Inflammatory macrophage treated with lipopolysaccharide for 1 hour (primary cell): ENCODE data around the gene BCAS3.
"Not testable (repeated sequence)": the region's sequence is repeated elsewhere in the genome, so short reads cannot be mapped to it uniquely, and the experiment has no call there.

Source experiments
- DNase-seq, 2 donors: peaks; one replicate each; pipeline ENCODE4 v3.0.0-alpha.2; 2020 to 2022

Gene BCAS3

DNA sequence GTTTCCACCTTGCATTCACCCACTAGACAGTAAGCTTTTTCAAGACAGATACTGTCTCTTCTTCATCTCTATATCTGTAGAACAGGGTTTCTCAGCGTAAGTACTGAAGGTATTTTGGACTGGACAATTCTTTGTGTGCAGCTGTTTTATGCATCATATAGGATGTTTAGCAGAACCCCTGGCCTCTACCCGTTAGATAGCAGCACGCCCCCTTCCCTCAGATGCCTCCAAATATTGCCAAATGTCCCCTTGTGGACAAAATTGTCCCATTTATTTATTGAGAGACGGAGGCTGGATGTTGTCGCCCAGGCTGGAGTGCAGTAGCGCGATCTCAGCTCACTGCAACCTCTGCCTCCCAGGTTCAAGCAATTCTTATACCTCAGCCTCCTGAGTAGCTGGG is 458.6 kb downstream of the BCAS3 start:
- no peak for DNase-seq

DNA sequence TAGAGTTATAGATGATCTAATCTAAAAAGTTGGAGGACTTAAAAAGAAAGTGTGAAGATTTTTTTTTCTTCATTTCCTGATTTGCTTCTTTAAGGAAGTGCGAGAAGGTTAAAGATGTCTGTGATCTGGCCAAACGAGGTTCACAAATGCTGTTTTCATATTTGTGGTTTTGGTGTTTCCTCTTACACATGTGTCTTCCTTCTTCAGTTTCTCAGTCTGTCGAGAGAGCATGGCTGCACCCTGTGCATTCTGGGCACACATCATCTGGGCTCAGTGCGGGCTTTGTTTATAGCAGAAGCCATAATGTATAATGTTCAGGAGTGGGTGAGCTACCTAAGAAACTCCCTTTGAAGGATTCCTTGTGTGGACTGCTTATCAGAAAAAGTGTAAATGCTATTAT is 461.6 kb downstream of the BCAS3 start:
- DNase-seq: peak; percentile 67 to 77

DNA sequence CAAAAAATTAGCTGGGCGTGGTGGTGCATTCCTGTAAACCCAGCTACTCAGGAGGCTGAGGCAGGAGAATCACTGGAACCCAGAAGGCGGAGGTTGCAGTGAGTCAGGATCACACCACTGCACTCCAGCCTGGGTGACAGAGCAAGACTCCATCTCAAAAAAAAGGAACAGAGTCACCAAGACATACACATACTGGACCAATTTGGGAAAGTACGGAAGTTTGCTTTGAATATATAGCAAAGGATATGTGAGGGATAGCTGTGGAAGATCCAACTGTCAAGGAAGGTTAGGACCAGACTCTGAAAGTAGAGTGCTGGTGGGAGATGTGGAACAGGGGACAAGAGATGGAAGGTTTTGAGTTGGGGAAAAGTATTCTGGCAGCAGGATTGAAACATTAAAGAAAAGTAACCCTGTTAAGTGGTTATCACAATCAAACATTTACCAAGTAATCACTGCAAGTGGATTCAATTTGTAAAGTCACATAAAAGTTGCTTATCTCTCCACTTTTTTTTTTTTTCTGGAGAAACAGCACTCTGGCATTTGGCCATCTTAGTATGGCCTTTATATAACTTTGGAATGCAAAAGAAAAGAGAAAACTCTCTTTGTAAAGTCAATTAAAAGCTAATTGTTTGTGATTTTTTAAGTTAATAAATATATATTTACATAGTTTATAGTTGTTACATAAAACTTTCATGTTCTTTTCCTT is 462.6 kb downstream of the BCAS3 start:
- DNase-seq: peak; percentile 74 to 75

DNA sequence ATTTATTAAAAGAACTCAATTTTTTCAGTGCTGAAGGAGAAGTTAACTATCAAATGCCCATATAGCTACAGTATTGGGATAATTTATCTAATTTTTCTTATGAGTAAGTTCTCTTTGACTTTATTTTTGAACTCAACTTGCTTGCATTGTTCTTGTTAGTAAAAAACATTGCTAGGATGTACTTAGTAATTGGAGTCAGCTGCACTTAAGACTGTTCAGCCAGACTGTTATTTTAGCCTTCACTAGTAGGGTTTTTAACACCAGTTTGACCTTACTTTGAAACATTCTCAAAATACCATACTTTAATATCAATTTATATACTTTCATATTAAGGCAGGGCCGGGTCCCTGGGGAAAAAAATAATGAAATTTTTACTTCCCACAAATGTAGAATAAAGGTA is 465.4 kb downstream of the BCAS3 start:
- no peak for DNase-seq

DNA sequence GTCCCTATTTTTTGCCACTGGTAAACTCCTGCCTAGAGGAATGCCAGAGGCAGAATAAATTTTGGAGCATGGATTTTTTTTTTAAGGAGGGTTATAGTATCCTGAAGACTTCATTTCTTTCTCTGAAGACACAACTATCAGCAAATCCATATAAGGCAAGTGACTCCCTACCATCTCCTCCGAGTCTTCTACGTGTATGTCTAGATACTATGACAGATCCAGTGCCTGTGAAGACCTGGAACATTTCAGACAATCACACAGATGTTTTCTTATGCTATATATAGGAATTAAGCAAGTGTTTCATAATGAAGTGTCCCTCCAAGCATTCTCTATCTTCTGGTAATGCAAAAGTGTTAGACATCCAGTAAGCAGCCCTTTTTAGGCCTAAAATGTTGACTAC is 466.5 kb downstream of the BCAS3 start:
- DNase-seq: no peak

DNA sequence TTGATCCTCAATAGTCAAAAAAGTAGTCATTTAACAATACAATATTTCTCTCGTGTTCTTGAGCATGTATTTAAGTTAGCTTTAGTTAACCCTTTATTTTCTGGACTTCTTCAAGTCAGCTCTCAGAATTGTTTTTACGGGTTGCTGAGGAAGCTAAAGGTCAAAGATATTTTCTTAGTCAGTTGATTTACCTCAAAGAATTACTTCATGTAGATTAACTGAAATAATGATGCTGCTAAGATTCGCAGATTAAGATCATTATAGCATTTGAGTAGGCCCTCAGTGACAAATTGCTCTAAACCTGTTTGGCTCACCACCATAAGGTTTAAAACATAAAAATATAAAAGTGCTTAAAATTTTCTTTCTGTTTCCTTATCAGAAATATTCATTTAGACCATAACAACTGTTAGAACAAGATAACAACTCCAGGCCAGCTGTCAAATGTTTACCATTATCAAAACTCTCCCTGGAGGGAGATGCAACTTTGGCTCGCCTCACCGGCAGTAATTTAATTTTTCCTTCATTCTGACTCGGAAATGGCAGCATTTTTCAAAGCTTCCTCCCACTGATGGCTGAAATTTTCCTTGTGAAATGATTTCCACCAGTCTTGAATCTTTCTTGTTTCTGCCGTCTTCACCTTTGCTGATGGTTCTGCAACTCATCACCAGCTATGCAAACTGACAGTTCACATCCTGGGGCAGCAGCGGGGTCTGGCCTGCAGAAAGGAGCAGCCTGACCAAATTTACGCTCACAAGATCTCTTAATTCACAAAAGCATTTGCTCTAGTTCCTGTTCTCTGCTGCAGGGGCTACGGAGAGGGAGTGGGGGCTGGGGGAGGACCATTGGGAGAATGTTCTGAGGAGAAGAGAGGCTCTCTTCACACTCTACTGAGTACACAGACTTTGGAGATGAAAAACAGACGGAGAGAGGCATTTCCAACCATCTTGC is 467.2 kb downstream of the BCAS3 start:
- DNase-seq: no peak

DNA sequence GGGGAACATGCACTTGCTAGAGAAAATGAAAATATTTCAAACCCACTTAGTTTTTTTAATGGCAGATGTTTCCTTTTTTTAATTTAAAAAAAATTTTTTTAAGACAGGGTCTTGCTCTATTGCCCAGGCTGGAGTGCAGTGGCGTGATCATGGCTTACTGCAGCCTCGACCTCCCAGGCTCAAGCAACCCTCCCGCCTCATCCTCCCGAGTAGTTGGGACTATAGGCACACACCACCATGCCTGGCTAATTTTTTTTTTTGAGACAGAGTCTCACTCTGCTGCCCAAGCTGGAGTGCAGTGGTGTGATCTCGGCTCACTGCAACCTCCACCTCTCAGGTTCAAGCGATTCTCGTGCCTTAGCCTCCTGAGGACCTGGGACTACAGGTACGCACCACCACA is 469.2 kb downstream of the BCAS3 start:
- DNase-seq: not testable (repeated sequence)

DNA sequence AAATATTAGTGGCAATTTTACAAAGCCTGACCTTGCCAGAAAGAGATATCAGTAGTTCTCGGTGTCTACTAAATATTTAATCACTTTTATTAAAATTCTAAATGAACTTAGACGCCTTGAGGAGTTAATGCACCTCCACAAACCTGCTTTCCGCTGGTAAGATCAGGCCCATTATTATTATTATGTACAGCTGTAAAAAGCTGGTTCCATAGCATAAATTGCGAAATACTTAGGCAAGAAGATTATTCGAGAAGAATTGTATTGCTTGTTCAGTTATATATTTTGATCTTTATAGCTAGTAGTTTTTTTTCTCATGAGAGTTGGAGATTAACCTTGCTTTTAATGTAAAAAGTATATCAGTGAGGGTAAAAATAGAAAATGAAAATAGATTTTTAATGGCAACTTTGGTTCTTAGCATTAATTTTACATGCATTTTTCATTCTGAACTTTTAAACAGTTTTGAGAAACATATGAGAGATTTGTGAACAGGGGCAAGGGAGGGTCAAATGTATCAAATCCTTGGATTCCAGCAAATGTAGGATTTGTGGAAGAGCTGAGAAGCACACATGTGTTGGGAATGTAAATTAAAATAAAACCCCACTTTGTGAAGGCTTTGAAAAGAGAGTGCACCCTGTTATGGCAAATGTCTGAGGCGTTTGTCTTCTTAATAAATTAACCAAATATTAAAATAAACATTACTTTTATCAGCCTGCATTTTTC is 471.6 kb downstream of the BCAS3 start:
- DNase-seq: no peak

DNA sequence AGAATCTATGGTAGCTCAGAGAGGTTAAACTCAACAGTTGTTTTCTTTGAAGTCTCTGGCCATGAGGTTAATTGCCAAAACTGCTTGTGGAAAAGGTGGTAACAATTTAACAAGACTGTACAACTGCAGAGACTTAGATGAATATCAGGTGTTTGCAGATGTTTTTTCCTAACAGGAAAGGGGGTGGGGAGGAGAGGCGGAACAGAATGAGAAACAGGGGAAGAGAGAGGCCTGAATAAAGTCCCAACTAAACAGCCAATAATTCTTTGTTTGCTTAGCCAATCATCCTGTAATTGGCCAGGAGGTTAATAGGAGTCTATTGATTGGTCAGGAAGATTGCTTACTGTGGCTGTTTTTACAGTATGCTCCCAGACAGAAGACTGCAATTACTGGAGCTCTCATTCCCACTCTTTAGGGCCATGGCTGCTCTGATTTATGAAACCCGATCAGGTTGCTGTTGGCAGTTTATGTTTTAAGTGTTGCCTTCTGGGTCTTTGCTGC is 472.3 kb downstream of the BCAS3 start:
- DNase-seq: no peak

DNA sequence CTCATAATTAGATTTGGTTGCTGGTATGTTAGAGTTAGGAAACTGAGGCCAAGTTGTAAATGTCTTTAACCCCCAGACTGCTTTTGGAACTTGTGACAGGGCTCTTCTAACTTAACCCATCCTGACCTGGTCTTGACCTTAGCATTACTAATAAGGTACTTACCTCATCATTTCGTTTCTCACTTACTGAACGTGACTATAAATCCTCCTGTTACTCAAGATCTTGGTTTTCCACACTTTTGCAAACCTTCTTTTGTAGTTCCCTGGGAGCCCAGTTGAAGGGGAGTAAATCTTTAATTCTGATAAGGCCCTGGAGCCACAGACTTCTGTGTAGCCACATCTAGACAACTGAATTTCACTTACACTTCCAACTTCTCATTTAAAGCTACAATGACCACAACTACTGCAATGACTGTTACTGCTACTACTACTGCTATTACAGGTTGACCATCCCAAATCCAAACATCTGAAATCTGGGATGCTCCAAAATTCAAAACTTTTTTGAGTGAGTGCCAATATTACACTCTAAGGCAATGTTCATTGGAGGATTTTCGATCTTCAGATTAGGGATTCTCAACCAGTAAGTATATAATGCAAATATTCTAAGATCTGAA is 473.1 kb downstream of the BCAS3 start:
- DNase-seq: peak; percentile 57 to 69

DNA sequence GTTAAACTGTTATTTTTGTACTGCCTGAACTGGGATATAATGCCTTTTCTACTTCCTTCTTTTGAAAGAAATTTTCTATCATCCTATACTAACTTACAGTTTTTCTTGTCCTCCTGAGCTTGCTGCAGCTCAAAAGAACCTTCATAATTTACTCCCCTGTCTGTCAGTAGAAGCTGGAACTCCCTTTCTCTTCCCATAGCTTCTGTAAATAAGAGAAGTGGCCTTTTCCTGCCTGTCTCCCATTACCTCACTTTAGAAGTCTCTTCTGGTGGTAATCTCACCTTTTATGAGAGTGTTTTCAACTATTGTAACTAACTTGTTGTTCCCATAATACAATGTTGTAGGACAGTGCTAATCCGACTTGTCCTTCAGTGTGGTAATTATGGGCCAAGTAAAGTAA is 475.2 kb downstream of the BCAS3 start:
- no peak for DNase-seq

DNA sequence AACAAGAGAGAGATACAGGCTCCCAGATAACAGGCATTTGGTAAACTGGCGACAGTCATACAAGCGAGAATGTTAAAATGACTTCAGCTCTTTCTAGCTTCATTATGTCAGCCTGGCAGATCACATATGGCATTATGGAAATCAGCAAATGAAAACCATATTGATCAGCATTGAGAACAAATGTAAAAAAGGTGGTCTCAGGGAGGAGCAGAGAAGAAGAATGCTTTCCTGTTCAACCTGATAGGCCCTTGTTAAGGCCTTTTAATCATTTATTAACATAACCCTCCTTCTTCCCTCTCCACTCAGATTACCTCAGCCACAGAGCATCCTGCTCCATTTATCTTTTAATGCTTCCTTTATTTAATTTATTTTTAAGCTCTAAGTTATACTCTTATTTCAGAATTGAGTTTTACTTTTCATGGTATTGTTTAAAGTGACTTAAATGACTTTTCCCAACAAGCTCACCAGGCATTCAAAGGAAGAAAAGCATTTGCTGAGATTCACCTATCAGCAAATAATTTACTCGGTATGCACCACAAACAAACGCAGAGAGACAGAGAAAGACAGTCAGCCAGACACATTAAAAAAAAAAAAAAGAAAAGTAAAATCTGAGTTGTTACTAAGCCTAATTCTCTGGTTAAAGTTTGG is 478.1 kb downstream of the BCAS3 start:
- DNase-seq: no peak

DNA sequence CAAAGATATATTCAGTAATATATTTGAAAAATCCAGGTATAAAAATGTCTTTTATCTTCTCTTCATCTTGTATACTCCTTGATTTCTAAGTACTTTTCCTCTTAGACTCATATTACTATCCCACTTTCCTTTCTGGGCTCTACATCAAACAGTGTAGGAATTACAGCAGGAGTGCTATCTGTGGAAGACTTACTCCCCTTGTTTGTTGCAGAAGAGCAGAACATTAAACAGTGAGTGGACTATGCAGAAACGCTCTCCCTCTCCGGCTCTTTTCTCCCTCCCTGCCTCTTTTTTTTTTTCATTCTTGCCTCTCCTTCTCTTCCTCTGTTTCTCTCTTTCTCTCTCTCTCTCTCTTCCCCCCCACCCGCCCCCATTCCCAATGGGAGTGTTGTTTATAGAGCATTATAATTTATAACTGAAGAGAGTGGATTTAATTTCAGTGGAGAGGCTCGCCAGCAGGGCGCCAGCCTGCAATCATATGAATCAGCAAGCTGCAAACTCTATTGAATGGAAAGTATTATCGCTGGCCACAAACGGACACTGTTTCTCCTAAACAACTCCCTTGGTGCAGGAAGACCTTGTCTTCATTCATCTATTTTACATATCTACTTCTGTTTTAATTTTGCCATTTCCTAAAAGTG is 479.7 kb downstream of the BCAS3 start:
- DNase-seq: no peak

DNA sequence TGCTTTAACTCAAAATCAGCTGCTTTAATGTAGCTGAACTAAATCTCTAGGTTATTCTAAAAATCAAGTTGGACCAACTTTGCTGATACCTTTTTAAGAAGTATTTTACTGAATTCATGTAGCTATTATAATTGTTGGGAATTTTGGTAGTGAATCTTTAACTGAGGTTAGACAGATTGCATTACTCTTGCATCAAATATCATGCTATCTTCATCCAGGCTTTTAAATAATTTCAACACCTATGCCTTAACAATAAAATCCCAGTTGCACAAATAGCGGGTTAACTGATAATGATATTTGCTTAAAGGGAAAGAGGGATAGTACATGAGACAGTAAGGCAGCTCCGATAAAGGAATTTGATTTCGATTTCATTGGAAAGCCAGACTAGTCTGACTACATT is 480.7 kb downstream of the BCAS3 start:
- DNase-seq: no peak

DNA sequence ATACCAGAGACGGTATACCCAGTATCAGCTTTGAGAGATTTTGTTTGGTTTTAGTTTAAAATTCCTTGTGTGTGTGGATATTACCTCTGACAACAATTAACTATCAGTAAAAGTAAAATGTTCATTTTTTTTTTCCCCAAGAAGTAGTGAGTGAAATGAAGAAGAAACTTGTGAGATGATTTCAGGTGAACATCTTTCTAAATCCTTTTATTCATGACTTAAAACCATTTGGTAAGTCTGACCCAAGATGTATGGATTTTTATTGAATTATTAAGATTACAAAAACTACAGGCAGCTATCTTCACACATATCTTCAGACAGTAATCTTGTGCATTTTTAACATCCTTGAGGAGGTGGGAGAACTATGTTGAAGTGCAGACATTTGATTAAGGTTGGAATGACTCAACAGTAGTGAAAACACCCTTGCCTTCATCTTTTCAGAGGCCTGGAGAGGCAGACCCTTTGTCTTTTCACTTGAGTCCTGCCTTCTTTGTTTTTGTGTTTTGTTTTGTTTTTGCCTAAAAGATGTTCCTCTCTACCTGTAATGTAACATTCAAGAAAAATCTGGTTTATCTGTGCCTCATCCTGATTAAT is 481.7 kb downstream of the BCAS3 start:
- DNase-seq: no peak

DNA sequence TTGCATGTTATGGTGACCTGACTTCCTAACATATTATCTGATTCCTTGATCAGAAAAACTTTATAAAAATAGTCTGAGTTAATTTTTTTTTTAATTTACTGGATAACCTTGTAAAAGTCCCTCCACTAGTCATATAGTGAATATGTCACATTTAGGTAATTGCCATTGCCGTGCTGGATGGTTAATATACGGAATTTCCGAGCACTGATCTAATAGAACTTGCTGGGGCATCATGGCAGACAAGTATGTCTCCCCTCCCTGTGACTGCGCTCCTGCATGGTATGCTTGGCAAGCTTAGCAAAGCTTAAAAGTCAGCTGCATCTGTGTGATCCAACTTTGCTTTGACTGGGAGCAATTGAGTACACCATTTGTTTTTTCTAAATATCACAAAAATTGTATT is 482.6 kb downstream of the BCAS3 start:
- DNase-seq: no peak

DNA sequence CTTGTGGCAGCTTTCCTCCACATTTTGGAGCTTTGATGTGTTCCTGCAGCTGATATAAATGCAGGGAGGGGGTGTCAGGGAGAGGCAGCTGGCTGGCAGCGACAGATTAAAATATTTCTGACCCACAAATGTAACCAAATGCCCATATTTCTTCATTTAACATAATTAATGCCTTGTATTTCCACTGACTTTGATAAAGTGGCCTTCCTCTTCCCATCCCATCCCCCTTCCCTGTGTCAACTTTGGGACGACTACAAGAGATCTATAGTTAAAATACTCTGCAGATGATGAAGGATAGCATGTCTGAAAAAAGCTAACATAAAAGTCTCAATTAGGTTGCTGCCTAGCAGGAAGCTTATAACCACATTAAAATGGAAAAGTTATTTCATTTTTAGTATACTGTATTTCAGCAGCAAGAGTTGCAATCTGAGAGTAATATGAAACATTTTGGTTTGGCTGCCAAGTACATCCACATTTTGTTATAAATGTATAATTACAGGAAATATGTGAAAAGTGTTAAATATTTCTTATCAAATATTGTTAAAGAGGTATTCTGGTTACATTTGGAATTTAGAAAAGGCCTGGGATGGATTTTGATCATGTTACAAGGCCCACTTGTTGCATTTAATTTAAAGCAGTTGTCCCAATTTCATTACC is 483.3 kb downstream of the BCAS3 start:
- no peak for DNase-seq

DNA sequence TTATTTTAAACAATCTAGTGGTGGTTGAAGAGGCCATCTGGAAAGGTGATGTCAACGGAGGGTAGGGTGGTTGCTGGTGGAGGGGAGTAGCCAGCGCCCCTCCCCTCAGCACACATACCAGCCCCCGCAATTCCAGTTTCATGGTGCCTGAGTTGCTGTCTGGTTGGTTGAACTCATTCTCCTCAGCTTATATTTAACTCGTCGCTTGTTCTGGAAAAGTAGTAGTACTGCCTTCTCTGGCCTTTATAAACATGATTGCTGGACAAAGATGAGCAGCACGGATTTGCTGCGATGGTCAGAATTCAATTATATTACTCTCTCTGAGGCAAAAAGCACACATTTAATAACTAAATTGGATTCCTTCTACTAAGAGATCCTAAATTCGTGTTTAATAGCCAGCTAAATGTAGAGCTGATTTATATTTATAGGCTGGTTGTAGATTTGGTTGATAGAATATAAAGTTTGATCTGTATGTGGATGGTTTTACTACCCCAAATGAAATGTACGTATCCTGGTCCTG is 484.0 kb downstream of the BCAS3 start:
- no peak for DNase-seq

DNA sequence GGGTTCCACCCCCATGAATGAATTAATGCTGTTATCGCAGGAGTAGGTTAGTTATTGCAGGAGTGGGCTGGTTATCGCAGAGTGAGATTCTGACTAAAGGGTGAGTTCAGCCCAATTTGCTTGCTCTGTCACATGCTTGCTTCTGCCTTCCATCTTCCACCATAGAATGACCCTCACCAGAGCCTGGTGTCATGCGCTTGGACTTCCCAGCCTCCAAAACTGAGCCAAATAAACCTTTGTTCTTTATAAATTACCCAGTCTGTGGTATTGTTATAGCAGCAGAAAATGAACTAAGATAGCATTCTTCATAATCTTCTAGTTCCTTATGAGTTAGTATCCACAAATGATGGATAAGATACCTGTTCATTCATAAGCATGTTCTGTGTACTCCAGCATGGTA is 486.9 kb downstream of the BCAS3 start:
- DNase-seq: no peak

DNA sequence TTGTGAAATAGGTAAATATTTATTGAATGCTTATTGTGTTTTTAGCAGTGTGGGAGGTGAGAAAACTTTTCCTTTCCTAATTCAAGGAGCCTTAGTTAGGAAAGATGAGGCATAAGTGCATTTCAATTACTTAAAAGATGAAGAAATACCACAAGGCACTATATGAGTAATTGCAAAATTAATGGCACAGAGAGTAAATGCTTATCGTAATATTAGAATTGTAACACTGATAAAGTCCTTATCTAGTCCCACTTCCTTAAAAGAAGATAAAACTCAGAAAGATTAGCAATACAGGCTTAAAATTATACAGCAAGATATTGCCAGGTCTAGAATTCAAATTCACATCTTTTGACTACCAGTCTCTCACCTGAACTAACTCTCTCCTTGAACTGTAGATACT is 489.4 kb downstream of the BCAS3 start:
- DNase-seq: no peak

DNA sequence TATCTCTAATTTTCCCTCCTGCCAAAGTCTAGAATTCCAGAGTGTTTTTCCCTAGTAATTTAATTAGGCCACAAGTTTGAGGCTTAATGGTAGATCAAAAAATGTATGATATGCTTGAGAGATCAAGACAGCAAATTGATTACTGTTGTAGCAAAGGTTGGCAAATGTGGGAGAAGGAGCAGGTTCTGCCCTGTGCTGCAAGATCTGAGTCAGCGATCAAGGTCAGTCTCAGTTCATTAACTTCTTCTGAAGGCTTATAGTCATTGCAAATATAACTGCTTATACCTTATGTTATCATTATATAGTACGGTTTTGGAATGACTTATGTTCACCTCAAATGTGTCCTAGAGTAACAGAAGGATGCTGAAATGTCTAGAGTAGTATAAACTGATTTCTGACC is 490.9 kb downstream of the BCAS3 start:
- no peak for DNase-seq
